HG02973 (cell line): Measurements from ENCODE around the gene METTL2B.
"Not testable (repeated sequence)": the region's sequence is repeated elsewhere in the genome, so short reads cannot be mapped to it uniquely, and the experiment has no call there.

Experiments used
- ATAC-seq: cut with Tn5 transposase; IDR thresholded peaks from one replicate; pipeline ENCODE4 v1.9.1; 2021; ENCODE audit warnings: moderate library complexity; ENCODE audit not compliant: unreplicated experiment

Gene METTL2B

DNA sequence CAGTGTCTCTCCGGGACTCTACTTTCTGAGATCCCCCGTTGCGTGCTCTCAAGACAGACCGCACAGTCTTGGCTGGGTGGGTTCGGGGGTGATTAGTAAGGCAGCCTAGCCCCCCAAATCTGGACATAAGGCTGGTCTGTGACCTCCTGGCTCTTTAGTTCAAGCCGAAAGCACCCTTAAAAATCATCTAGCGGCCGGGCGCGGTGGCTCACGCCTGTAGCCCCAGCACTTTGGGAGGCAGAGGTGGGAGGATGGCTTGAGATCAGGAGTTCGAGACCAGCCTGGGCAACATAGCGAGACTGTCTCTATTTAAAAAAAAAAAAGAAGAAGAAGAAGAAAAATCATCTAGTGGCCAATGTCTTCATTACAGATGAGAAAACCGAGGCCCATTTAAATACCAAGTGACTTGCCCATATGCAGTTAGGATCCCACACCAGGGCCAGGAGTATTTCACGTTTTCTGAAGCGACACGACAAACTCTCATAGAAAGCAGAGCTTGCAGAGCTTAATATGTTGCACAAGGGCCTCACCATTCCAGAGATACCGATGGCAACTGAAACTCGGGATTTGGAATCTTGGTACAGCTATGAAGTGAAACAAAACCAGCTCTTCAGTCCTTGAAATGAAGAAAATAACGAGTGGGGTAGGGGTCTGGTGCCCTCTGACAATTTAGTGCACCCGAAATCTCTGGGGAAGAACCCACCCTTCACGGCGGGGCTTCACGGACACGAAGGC is 21.6 kb upstream of the METTL2B start:
- no peak for ATAC-seq

- ATAC-seq = peak; percentile 81
Observed at GRCh38 chr7:128455543-128456254, 20.8 kb upstream of the METTL2B start, which contains the start of gene HILPDA. Gene HILPDA (plus strand): TSS chr7:128455878. CDS start chr7:128457269, 1,391 bp downstream.

GRCh38 chr7:128456255-128456725 is 20.3 kb upstream of the METTL2B start:
- peak; percentile 6 for ATAC-seq

DNA sequence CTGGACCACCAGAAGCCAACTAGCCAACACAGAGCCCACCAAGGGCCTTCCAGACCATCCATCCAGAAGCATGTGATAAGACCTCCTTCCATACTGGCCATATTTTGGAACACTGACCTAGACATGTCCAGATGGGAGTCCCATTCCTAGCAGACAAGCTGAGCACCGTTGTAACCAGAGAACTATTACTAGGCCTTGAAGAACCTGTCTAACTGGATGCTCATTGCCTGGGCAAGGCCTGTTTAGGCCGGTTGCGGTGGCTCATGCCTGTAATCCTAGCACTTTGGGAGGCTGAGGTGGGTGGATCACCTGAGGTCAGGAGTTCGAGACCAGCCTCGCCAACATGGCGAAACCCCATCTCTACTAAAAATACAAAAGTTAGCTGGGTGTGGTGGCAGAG is 19.2 kb upstream of the METTL2B start:
- ATAC-seq = not testable (repeated sequence)

GRCh38 chr7:128458956-128459355 is 17.6 kb upstream of the METTL2B start:
- ATAC-seq = peak; percentile 31

DNA sequence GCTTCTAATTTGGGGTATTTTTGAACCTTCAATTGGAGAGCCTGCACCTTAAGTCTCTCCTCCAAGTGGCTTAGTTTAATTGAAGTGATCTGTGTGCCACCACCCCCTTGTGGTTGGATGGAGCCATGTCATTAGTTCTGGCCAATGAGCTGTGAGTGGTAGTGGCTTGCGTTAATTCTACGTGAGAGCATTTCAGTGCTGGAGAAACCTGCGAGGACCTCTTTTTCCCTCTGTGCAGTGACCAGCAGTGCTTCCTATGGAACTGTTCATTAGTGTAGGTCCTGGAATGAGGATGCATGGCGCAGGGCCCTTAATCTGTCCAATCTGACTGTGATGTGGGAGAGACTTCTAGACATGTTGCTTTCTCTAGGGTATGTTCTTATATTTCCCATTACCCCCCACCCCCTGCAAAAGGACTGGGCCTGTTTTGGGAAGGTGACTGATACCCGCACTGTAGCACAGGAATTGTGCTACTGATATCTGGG is 17.1 kb upstream of the METTL2B start:
- peak; percentile 36 for ATAC-seq

DNA sequence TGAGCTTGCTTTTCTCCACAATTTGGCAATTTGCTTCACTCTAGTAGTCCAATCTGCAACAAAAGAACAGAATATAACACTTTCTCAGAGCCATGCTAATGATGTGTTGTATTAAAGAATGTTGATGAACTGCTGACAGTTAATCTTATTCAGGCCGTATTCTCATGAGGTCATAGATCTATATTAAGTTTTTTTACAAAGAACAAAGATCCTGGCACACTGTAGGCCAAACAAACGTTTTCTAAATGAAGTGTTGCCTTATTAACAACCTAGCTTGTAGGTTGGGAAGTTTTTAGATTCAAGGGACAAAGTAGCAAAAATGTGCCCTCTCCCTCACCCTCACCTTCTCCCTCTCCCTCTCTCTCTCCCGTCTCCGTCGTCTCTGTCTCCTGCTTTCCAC is 14.1 kb upstream of the METTL2B start:
- ATAC-seq = no peak

- not testable (repeated sequence) for ATAC-seq
Observed at GRCh38 chr7:128463345-128463744, 13.2 kb upstream of the METTL2B start.

DNA sequence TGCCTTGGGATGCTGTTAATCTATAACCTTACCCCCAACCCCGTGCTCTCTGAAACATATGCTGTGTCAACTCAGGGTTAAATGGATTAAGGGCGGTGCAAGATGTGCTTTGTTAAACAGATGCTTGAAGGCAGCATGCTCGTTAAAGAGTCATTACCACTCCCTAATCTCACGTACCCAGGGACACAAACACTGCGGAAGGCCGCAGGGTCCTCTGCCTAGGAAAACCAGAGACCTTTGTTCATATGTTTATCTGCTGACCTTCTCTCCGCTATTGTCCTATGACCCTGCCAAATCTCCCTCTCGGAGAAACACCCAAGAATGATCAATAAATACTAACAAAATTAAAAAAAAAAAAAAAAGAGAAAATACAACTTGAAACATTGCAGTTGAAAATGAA is 12.6 kb upstream of the METTL2B start:
- not testable (repeated sequence) for ATAC-seq

DNA sequence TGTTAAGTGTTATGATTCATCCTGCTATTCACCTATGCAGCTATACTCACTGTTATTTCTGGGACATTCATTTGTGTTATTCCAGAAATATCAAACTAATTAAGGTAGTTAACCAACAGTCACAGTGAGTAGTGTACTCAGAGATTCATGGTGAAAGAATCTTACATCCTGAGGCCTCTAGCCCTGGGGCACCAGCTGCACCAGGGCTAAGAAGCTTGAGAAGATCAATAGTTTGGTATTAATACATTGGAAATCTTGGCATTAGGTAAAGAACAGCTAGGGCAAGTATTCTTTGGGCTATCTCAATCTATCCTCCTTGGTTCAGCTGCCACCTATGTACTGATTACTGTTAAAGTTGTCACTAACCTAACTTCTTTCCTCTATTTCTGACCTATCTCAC is 9.7 kb upstream of the METTL2B start:
- ATAC-seq = not testable (repeated sequence)

DNA sequence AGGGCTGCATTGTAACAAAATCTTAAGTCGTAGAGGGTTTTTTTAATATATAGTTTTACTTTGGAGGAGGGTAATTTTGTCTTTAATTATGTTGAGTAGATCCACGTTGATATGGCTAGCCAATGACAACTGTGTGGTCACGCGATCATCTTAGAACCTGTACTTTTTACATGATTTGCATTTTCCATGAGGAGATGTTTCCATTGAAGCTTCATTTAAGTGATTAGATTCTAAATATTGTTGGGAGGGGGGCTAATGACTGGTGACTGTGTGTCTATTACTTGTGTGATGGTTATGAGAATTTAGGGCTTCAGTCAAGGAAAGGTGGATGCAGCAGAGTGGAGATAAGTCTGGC is 765 bp downstream of the METTL2B start:
- not testable (repeated sequence) for ATAC-seq

DNA sequence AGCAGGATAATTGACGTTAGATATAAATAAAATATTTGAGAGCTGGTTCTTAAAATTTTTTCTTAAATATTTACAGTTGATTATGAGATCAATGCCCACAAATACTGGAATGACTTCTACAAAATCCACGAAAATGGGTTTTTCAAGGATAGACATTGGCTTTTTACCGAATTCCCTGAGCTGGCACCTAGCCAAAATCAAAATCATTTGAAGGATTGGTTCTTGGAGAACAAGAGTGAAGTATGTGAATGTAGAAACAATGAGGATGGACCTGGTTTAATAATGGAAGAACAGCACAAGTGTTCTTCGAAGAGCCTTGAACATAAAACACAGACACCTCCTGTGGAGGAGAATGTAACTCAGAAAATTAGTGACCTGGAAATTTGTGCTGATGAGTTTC is 2.5 kb downstream of the METTL2B start:
- not testable (repeated sequence) for ATAC-seq

DNA sequence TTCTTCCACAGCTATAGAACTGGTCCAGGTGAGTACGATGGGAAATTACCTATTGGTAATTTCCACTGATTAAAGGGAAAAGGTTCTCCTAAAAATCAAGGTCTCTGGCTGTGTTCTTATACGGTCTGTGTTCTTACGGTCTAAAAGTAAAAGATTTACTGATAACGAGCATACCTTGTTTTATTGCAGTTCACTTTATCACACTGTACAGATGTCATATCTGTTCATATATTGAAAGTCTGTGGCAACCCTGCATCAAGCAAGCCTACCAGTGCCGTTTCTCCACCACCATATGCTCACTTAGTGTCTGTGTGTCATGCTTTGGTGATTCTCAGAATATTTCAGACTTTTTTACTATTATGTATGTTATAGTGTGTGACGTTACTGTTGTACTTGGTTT is 11.6 kb downstream of the METTL2B start:
- ATAC-seq = not testable (repeated sequence)

- no peak for ATAC-seq
Observed at GRCh38 chr7:128497405-128497804, 20.9 kb downstream of the METTL2B start.

GRCh38 chr7:128505416-128505815 is 28.9 kb downstream of the METTL2B start:
- not testable (repeated sequence) for ATAC-seq

DNA sequence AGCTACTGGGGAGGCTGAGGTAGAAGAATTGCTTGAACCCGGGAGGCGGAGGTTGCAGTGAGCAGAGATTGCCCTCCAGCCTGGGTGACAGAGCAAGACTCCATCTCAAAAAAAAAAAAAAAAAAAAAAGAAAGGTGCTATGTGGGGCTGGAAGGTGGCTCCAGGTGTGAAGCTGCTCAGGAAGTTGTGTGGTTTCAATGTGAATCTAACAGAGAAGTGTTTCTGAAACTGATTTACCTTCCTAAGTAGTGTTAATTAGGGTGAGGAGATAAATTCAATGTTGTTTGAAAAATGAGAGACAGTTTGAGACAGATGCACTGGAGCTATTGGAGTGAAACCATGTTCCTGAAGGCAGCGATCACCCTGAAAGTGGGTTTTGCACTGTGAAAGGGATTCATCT is 30.3 kb downstream of the METTL2B start:
- ATAC-seq = peak; percentile 60

DNA sequence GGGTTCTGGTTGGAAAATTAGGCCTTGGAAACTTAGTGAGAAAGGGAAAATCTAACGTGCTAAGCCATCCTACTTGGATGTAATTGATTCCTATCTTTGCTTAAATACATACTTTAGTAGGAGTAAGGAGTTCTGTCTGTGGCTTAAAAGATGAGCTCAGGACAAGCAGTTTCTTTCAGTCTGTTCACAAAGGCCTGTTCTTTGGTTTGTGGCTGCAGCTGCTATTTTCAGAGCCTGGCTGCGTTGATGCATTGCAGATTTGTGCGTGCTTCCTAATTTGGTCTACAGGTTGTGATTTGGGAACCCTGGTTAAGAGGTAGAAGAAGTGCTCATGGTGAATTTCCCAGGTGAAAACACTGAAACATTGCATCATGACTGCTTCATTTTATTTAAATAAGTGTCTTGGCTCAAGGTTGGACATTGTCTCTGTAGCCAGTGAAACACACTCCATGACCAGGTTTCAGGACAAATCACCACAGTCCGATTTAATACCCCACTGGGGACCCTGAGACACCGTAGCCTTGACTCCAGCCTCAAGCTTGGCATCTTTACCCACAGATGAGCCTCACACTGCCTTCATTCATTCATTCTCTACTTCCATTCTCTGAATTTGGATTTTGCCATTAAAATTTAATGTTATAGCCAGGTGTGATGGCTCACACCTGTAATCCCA is 30.9 kb downstream of the METTL2B start:
- not testable (repeated sequence) for ATAC-seq

DNA sequence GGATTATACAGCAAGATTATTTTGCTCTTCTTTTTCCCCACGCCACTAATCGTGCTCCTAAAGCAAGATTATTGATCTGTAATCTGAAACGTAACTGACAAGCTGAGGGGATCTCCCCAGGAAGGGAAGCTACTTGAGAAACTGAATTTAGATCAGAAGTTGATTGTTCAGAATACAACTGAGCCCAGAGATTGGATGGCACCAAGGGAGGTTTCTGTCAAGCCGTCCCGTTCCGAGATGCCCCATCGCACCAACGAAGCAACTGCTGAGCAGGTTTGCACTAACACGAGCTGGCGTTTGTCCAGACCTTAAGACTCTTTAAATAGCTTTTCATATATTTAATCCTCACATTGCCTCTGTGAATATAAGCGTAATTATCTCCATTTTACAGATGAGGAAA is 35.1 kb downstream of the METTL2B start:
- not testable (repeated sequence) for ATAC-seq

GRCh38 chr7:128515232-128515631 is 38.7 kb downstream of the METTL2B start:
- ATAC-seq = not testable (repeated sequence)

GRCh38 chr7:128517023-128517422 is 40.5 kb downstream of the METTL2B start:
- ATAC-seq = not testable (repeated sequence)

GRCh38 chr7:128523226-128523931 is 46.8 kb downstream of the METTL2B start:
- not testable (repeated sequence) for ATAC-seq
